ENCODE results near the gene PROM1. TPM values are rescaled to one million over a fixed set of nuclear protein-coding genes. Genes with fewer than 3 reads are reported as not detected.

PROM1 gene
- total and polyA plus RNA-seq, 7 donors: 1.8 to 29.1 (median 4.4) TPM

DNA sequence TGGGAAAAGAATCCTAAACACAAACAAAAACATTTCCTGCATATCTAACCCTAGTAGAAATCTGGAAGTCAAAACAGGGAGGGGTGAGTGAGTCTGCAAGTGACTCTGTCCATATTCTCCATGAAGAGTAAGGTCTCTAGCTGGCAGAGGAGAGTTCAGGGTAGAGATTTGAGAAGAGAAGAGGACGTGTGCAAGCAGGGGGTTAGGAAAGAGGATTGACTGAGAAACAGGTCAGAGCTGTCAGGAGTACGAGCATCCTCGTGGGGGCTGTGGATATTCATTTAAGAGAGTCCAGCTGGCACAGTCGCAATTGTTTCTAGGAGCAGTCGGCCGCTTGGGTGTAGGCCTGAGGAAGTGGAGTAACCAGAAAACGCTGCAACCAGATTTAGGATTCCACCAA is 27.9 kb downstream of the PROM1 start:
- 44 to 78% methylated on average over 7 of the region's 7 CpGs for WGBS, 2 donors
- H3K4me1 ChIP-seq: no peaks in the 10 kb centered on the region
- H3K9me3 ChIP-seq: no peaks in the 10 kb centered on the region
- H3K27ac ChIP-seq: no peak overlapping the region
- no peak for DNase-seq
- no peak overlapping the region for H3K4me3 ChIP-seq
- H3K27me3 ChIP-seq: peaks cover 0 to 7% (median 0%) of the 10 kb centered on the region in 3 donors
- TF ChIP-seq, protein P1, sequence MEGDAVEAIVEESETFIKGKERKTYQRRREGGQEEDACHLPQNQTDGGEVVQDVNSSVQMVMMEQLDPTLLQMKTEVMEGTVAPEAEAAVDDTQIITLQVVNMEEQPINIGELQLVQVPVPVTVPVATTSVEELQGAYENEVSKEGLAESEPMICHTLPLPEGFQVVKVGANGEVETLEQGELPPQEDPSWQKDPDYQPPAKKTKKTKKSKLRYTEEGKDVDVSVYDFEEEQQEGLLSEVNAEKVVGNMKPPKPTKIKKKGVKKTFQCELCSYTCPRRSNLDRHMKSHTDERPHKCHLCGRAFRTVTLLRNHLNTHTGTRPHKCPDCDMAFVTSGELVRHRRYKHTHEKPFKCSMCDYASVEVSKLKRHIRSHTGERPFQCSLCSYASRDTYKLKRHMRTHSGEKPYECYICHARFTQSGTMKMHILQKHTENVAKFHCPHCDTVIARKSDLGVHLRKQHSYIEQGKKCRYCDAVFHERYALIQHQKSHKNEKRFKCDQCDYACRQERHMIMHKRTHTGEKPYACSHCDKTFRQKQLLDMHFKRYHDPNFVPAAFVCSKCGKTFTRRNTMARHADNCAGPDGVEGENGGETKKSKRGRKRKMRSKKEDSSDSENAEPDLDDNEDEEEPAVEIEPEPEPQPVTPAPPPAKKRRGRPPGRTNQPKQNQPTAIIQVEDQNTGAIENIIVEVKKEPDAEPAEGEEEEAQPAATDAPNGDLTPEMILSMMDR (IDR thresholded peaks at IDR 0.05): no peak
- no peak for TF ChIP-seq POLR2AphosphoS5 (IDR thresholded peaks at IDR 0.05)
- no peak for TF ChIP-seq POLR2A (IDR thresholded peaks at IDR 0.05)
- TF ChIP-seq EP300 (IDR thresholded peaks at IDR 0.05): no peak
- no peaks in the 10 kb centered on the region for H3K36me3 ChIP-seq
- intact Hi-C loops (cut with DNase I): no loop called here

DNA sequence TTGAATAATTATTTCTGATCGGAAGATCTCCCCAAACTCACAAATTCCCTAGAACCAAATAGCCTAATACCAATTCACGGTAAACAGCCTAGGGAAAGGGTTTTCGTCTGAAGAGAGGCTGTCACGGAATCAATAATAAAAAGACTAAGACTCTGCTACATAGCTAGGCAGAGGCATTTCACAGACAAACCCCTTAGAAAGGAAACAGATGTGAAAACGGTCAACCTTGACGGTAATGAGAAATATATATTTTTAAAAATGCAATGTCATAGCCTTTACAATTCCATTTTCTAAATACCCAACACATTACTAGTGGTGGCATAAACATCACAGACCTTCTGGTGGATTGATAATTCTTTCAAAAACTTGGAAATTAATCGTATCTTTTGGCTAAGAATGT is 28.4 kb downstream of the PROM1 start:
- H3K36me3 ChIP-seq: no peaks in the 10 kb centered on the region
- no peaks in the 10 kb centered on the region for H3K4me1 ChIP-seq
- TF ChIP-seq EP300 (IDR thresholded peaks at IDR 0.05): no peak
- TF ChIP-seq, protein P1 (IDR thresholded peaks at IDR 0.05): no peak
- no peak for TF ChIP-seq POLR2A (IDR thresholded peaks at IDR 0.05)
- TF ChIP-seq POLR2AphosphoS5 (IDR thresholded peaks at IDR 0.05): no peak
- intact Hi-C loops (cut with DNase I): no loop called here
- whole genome bisulfite sequencing, 2 donors: 43 to 75% methylated on average over 7 of the region's 7 CpGs
- no peak overlapping the region for H3K27ac ChIP-seq
- H3K27me3 ChIP-seq: peaks cover 0 to 7% (median 0%) of the 10 kb centered on the region in 3 donors
- no peak overlapping the region for H3K4me3 ChIP-seq
- H3K9me3 ChIP-seq: no peaks in the 10 kb centered on the region
- no peak for DNase-seq

DNA sequence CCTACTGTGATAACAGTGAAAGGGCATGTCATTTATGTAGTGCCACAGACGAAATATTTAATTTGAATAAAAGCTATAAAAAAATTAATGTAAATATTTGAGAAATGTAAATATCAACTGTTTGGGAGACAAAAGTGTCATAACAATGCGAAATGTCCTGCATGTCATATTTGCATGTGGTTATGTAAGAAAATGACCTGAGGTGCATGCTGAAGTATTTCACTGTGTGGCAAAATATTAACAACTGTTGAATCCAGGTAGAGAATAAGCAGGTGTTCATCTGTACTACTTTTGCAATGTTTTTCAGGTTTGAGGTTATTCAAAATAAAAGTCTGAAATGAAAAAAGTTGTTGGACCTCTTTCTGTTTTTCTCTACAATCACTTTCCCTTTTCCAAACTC is 30.9 kb downstream of the PROM1 start:
- no peaks in the 10 kb centered on the region for H3K36me3 ChIP-seq
- no peak overlapping the region for H3K4me3 ChIP-seq
- H3K9me3 ChIP-seq: no peaks in the 10 kb centered on the region
- intact Hi-C loops (cut with DNase I): no loop called here
- H3K27ac ChIP-seq: no peak overlapping the region
- TF ChIP-seq POLR2A (IDR thresholded peaks at IDR 0.05): no peak
- no peak for TF ChIP-seq EP300 (IDR thresholded peaks at IDR 0.05)
- TF ChIP-seq POLR2AphosphoS5 (IDR thresholded peaks at IDR 0.05): no peak
- TF ChIP-seq, protein P1 (IDR thresholded peaks at IDR 0.05): no peak
- H3K4me1 ChIP-seq: no peaks in the 10 kb centered on the region
- peaks cover 0 to 7% (median 0%) of the 10 kb centered on the region in 3 donors for H3K27me3 ChIP-seq
- 73 to 75% methylated on average over 2 of the region's 2 CpGs for WGBS, 2 donors
- no peak for DNase-seq

DNA sequence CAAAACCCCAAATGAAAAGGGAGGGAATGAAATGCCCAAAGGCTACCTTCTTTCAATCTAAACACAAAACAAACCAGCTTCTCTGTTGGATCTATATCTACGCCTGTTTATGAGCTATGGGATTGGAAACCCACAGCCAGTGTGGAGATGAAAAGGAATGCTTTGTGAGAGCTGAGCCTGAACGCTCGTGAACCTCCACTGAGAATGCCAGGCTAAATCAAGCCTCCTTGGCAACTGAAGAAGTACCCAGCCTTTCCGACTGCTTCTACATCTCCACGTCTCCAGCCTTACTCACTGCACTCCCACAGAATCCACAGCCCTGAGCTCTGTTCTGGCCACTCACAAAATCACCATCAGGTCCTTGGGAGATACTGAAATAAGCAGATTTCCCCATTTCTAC is 31.8 kb downstream of the PROM1 start:
- H3K27ac ChIP-seq: no peak overlapping the region

More for the DNA sequence above, 31.8 kb downstream of the PROM1 start:
- Histone ChIP-seq H3K36me3 (no peaks in the 10 kb centered on the region), H3K4me3 (no peak overlapping the region), H3K9me3 (no peaks in the 10 kb centered on the region), H3K4me1 (no peaks in the 10 kb centered on the region), H3K27me3 (peaks cover 0 to 7% (median 0%) of the 10 kb centered on the region in 3 donors)
- TF ChIP-seq EP300 (IDR thresholded peaks at IDR 0.05): no peak
- no peak for TF ChIP-seq POLR2A (IDR thresholded peaks at IDR 0.05)
- TF ChIP-seq POLR2AphosphoS5 (IDR thresholded peaks at IDR 0.05): no peak
- TF ChIP-seq, protein P1 (IDR thresholded peaks at IDR 0.05): no peak
- no peak for DNase-seq
- intact Hi-C loops (cut with DNase I): no loop called here
- WGBS, 2 donors: 90 to 93% methylated on average over 5 of the region's 5 CpGs
